ENCODE measurements around the gene M1AP. TPM values are rescaled to one million over a fixed set of nuclear protein-coding genes. Genes with fewer than 3 reads are reported as not detected.

The M1AP gene
- polyA plus RNA-seq, 2 of the 4 experiments (the other 2 are of a cell fraction) = not detected

DNA sequence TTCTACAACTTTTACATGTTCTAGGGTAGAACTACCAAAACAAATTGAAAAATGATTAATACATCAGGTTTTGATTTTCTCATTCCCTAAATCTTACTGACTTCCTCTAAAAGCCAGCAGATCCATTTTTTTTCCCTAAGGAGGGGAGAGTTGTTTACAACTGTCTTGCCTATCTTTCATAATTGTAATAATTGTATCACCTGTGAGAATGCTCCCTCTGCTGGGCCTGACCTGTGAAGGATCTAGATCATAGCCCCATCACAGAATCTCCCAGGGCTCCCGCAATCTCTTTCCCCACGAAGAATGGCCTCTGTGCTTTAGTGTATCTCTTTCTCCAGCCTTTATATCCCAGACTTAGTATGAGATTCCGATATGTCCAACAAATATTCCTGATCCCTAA, 103.5 kb downstream of the M1AP start:
- DNase-seq (ENCODE audit: low read depth in 1 of 2, low spot score in 1 of 2) (peak in 1 of 2 experiments; percentile 44), FAIRE-seq (no peak), ATAC-seq (peak in 1 of 2 experiments; percentile 35; a peak in 2 of 6 replicates)
- TF ChIP-seq, protein P1, sequence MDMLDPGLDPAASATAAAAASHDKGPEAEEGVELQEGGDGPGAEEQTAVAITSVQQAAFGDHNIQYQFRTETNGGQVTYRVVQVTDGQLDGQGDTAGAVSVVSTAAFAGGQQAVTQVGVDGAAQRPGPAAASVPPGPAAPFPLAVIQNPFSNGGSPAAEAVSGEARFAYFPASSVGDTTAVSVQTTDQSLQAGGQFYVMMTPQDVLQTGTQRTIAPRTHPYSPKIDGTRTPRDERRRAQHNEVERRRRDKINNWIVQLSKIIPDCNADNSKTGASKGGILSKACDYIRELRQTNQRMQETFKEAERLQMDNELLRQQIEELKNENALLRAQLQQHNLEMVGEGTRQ (IDR thresholded peaks at IDR 0.05) = no peak
- TF ChIP-seq RAD21 (conservative IDR thresholded peaks at IDR 0.05 in 1 of 2, IDR thresholded peaks at IDR 0.05 in 1 of 2) (peak in 1 of 2 experiments; percentile 24; a peak in 1 of 5 replicates), SMC3 (IDR thresholded peaks at IDR 0.05) (0 out of 3 replicates have a peak, but pooled peaks have one; percentile 18)
- TF ChIP-seq, protein P2, sequence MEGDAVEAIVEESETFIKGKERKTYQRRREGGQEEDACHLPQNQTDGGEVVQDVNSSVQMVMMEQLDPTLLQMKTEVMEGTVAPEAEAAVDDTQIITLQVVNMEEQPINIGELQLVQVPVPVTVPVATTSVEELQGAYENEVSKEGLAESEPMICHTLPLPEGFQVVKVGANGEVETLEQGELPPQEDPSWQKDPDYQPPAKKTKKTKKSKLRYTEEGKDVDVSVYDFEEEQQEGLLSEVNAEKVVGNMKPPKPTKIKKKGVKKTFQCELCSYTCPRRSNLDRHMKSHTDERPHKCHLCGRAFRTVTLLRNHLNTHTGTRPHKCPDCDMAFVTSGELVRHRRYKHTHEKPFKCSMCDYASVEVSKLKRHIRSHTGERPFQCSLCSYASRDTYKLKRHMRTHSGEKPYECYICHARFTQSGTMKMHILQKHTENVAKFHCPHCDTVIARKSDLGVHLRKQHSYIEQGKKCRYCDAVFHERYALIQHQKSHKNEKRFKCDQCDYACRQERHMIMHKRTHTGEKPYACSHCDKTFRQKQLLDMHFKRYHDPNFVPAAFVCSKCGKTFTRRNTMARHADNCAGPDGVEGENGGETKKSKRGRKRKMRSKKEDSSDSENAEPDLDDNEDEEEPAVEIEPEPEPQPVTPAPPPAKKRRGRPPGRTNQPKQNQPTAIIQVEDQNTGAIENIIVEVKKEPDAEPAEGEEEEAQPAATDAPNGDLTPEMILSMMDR (IDR thresholded peaks at IDR 0.05) = peak; percentile 36
- Histone ChIP-seq H3K4me3 (no peak overlapping the region), H3K9me3 (no peaks in the 10 kb centered on the region), H3K27ac (no peak overlapping the region), H3K4me1 (peaks cover 9% of the 10 kb centered on the region), H3K4me2 (no peak overlapping the region)
- ChIA-PET CTCF (interaction anchor here (0.6 to 5.9 kb wide), 13 partner anchors 9 to 89 kb away, joined by 3 to 45 read pairs (median 4); partner anchors contain the start of genes CCDC142, HTRA2, INO80B and LOXL3), POLR2A (no interaction called here)
- WGBS (ENCODE audit: missing lambda C conversion rate) = 50% methylated on average over 3 of the region's 3 CpGs

DNA sequence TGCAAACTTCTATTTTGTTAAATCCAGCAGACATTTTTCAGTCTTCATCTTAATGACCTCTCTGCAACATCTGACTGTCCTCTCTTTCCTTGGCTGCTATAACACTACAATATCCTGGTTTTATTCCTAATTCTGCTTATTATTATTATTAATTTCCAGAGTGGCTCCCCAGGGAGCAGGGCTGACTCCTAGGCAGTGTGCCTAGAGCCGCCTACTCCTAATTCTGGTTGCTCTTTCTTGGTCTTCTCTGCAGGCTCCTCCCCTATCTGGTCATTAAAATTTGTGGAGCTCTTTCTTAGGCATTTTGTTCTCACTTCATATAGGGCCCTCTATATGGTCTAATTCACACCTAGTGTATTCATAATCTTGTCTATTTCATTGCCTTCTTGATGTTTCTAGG, 105.2 kb downstream of the M1AP start:
- ATAC-seq (no peak), FAIRE-seq (no peak), DNase-seq (ENCODE audit: low read depth in 1 of 2, low spot score in 1 of 2) (no peak)
- H3K4me3 ChIP-seq = no peak overlapping the region
- POLR2A ChIA-PET = interaction anchor here (0.7 kb wide), 1 partner anchor 15 kb away, joined by 5 read pairs; no protein-coding TSS in a partner anchor
- H3K27ac ChIP-seq = no peak overlapping the region
- CTCF ChIA-PET = interaction anchor here (0.7 to 5.9 kb wide), 5 partner anchors 10 to 1022 kb away, joined by 3 to 45 read pairs (median 10); partner anchors contain the start of genes CCDC142, HTRA2 and TTC31
- WGBS (ENCODE audit: missing lambda C conversion rate) = 74% methylated on average over 1 of the region's 1 CpG
- H3K4me2 ChIP-seq = no peak overlapping the region
- H3K4me1 ChIP-seq = no peaks in the 10 kb centered on the region
- H3K9me3 ChIP-seq = no peaks in the 10 kb centered on the region
- TF ChIP-seq ZSCAN20 (CRISPR knock-in tag; IDR thresholded peaks at IDR 0.05) (no peak), CBX8 (IDR thresholded peaks at IDR 0.05) (no peak), TFCP2L1 (CRISPR knock-in tag; IDR thresholded peaks at IDR 0.05) (no peak), EHF (CRISPR knock-in tag; IDR thresholded peaks at IDR 0.05) (no peak), HOXB5 (CRISPR knock-in tag; IDR thresholded peaks at IDR 0.05) (no peak), HDAC2 (IDR thresholded peaks at IDR 0.05) (no peak), CEBPB (IDR thresholded peaks at IDR 0.05) (no peak), RCOR1 (IDR thresholded peaks at IDR 0.05; ENCODE audit: low read depth, low read length) (no peak)
- TF ChIP-seq, protein P3, sequence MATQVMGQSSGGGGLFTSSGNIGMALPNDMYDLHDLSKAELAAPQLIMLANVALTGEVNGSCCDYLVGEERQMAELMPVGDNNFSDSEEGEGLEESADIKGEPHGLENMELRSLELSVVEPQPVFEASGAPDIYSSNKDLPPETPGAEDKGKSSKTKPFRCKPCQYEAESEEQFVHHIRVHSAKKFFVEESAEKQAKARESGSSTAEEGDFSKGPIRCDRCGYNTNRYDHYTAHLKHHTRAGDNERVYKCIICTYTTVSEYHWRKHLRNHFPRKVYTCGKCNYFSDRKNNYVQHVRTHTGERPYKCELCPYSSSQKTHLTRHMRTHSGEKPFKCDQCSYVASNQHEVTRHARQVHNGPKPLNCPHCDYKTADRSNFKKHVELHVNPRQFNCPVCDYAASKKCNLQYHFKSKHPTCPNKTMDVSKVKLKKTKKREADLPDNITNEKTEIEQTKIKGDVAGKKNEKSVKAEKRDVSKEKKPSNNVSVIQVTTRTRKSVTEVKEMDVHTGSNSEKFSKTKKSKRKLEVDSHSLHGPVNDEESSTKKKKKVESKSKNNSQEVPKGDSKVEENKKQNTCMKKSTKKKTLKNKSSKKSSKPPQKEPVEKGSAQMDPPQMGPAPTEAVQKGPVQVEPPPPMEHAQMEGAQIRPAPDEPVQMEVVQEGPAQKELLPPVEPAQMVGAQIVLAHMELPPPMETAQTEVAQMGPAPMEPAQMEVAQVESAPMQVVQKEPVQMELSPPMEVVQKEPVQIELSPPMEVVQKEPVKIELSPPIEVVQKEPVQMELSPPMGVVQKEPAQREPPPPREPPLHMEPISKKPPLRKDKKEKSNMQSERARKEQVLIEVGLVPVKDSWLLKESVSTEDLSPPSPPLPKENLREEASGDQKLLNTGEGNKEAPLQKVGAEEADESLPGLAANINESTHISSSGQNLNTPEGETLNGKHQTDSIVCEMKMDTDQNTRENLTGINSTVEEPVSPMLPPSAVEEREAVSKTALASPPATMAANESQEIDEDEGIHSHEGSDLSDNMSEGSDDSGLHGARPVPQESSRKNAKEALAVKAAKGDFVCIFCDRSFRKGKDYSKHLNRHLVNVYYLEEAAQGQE (IDR thresholded peaks at IDR 0.05) = no peak
- TF ChIP-seq, protein P4, sequence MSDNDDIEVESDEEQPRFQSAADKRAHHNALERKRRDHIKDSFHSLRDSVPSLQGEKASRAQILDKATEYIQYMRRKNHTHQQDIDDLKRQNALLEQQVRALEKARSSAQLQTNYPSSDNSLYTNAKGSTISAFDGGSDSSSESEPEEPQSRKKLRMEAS (IDR thresholded peaks at IDR 0.05) = no peak
- TF ChIP-seq, protein P5, sequence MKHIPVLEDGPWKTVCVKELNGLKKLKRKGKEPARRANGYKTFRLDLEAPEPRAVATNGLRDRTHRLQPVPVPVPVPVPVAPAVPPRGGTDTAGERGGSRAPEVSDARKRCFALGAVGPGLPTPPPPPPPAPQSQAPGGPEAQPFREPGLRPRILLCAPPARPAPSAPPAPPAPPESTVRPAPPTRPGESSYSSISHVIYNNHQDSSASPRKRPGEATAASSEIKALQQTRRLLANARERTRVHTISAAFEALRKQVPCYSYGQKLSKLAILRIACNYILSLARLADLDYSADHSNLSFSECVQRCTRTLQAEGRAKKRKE (CRISPR knock-in tag; IDR thresholded peaks at IDR 0.05; ENCODE audit: low read depth) = no peak

DNA sequence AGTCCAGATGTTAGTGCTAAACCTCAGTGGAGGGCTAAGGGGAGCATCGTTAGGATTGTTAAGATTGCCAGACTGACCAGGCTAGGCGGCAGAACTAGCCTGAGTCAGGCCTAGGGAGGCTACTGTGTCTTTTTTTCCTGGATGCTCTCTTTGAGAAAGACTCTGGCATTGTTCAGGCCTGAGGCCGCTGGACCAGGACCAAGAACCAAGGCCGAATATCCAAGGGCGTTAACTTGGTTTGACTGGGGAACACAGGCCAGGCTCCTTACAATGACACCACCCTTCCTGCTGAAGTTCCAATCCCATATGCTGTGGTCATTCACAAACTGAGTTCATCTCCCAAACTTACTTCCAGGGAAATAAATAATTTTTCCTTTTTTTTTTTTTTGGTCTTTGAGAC, 107.8 kb downstream of the M1AP start:
- Histone ChIP-seq H3K9me3 (no peaks in the 10 kb centered on the region), H3K4me1 (no peaks in the 10 kb centered on the region), H3K27ac (no peak overlapping the region), H3K4me3 (no peak overlapping the region), H3K4me2 (no peak overlapping the region)
- POLR2A ChIA-PET = no interaction called here
- CTCF ChIA-PET = interaction anchor here (3.0 to 3.4 kb wide), 2 partner anchors 10 to 58 kb away, joined by 15 to 18 read pairs; partner anchors contain the start of genes AUP1, CCDC142, HTRA2 and TTC31
- 65% methylated on average over 5 of the region's 5 CpGs for WGBS (ENCODE audit: missing lambda C conversion rate)
- ATAC-seq (no peak), DNase-seq (ENCODE audit: low read depth in 1 of 2, low spot score in 1 of 2) (no peak), FAIRE-seq (no peak)
- TF ChIP-seq BHLHE40 (IDR thresholded peaks at IDR 0.05; ENCODE audit: low read depth, low read length) (no peak), CBX2 (IDR thresholded peaks at IDR 0.05; ENCODE audit: borderline replicate concordance, low read depth) (no peak), KDM1A (IDR thresholded peaks at IDR 0.05; ENCODE audit: low read depth) (no peak), GATA3 (IDR thresholded peaks at IDR 0.05; ENCODE audit: borderline replicate concordance) (no peak), JUN (IDR thresholded peaks at IDR 0.05) (no peak), SREBF2 (IDR thresholded peaks at IDR 0.05) (no peak), SMC3 (IDR thresholded peaks at IDR 0.05) (no peak), ZSCAN20 (CRISPR knock-in tag; IDR thresholded peaks at IDR 0.05) (no peak)
- TF ChIP-seq, protein P5 (CRISPR knock-in tag; IDR thresholded peaks at IDR 0.05; ENCODE audit: low read depth) = no peak
- TF ChIP-seq, protein P3 (IDR thresholded peaks at IDR 0.05) = no peak
